HG03066 (cell line): ENCODE measurements around the gene INTS12.

ENCODE experiments used
- ATAC-seq: cut with Tn5 transposase; IDR thresholded peaks from one replicate; pipeline ENCODE4 v1.9.1; 2021; ENCODE audit warnings: low read depth; ENCODE audit not compliant: unreplicated experiment

Gene INTS12

DNA sequence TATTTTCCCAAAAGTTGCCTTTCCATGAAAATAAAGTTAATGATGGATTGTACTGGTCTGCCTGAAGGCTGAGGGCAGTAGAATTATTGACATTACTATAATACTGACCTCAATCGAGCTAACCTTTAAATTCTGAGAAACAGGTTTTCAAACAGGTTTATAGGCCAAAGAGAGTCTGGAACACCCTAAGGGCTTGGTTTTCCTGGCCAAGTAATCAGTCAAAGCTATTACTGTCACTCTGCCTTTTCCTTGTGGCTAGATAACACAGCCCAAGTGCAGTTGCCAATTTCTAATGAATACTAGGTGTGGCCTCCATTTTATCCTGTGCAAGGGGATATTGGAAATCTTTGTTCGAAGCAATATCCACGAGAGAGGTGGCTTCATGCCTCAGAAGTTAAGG is 75.2 kb downstream of the INTS12 start:
- ATAC-seq: no peak
